ENCODE results near the gene BMAL2. TPM values are rescaled to one million over a fixed set of nuclear protein-coding genes. Genes with fewer than 3 reads are reported as not detected.

The BMAL2 gene
- total RNA-seq, 1 experiment from 2014 or later = 23.1 TPM

DNA sequence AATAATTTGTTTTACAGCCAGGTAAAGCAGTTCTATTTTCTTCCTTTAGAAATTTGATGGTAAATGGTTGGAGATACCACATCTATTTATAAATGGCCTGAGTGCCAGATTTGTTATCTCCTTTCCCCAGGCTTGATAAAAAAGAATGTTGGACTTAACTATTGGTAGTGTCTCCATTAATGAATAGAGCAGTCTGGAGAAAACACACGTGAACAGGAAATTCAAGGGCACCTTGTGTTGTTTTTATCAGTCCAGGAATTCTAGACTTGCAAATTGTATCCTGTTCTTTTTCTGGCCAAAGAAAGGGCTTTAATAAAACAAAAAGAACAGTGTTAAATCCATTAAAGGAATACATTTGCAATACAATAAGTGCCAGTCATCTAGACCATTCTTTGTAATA is 40.8 kb upstream of the BMAL2 start:
- H3K27ac ChIP-seq (ENCODE audit: insufficient read length, low read depth, low read length) = no peak overlapping the region
- no peaks in the 10 kb centered on the region for H3K9me3 Mint-ChIP-seq
- no peak for DNase-seq
- H2BK120ac ChIP-seq (ENCODE audit: low read depth, low read length, poor library complexity, severe bottlenecking) = no peak overlapping the region
- H3T11ph ChIP-seq (ENCODE audit: low read length) = no peak overlapping the region
- no peak overlapping the region for H2AK5ac ChIP-seq (ENCODE audit: insufficient read length, low read length)
- no peak overlapping the region for H3K23ac ChIP-seq (ENCODE audit: insufficient read length, low read depth, low read length)
- no peak overlapping the region for H4K8ac ChIP-seq (replicated peaks; ENCODE audit: insufficient read length, low read depth, low read length)
- H3K27me3 ChIP-seq (ENCODE audit: insufficient read depth, low read length) = no peaks in the 10 kb centered on the region
- no peak overlapping the region for H3K14ac ChIP-seq (ENCODE audit: insufficient read depth, low read length)
- no peak overlapping the region for H2BK20ac ChIP-seq (ENCODE audit: low read depth, low read length, poor library complexity, severe bottlenecking)
- no peak overlapping the region for H4K5ac ChIP-seq (ENCODE audit: insufficient read length, low read depth, low read length)
- no peak overlapping the region for H3K56ac ChIP-seq (ENCODE audit: insufficient read length, low read depth, low read length)
- H4K20me1 ChIP-seq (ENCODE audit: control insufficient read depth, insufficient read depth, insufficient read length) = no peaks in the 10 kb centered on the region
- WGBS (ENCODE audit: extremely low coverage, insufficient read length, low lambda C conversion rate) = no CpG with 5 or more reads among the region's 1 CpG
- H2BK15ac ChIP-seq (ENCODE audit: low read depth, low read length) = no peak overlapping the region
- peaks cover 0 to 2% (median 0%) of the 10 kb centered on the region in 3 experiments; a peak in 1 of 7 replicates for H3K36me3 Mint-ChIP-seq (ENCODE audit: insufficient read depth in 1 of 3, low read depth in 3 of 3)
- TF ChIP-seq, protein P1, sequence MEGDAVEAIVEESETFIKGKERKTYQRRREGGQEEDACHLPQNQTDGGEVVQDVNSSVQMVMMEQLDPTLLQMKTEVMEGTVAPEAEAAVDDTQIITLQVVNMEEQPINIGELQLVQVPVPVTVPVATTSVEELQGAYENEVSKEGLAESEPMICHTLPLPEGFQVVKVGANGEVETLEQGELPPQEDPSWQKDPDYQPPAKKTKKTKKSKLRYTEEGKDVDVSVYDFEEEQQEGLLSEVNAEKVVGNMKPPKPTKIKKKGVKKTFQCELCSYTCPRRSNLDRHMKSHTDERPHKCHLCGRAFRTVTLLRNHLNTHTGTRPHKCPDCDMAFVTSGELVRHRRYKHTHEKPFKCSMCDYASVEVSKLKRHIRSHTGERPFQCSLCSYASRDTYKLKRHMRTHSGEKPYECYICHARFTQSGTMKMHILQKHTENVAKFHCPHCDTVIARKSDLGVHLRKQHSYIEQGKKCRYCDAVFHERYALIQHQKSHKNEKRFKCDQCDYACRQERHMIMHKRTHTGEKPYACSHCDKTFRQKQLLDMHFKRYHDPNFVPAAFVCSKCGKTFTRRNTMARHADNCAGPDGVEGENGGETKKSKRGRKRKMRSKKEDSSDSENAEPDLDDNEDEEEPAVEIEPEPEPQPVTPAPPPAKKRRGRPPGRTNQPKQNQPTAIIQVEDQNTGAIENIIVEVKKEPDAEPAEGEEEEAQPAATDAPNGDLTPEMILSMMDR (conservative IDR thresholded peaks at IDR 0.05) = no peak
- H3K27ac Mint-ChIP-seq = peak overlapping the region in 1 of 3 experiments; percentile 31; a peak in 2 of 7 replicates
- no peaks in the 10 kb centered on the region for H3K27me3 Mint-ChIP-seq (ENCODE audit: low read depth)
- no peak overlapping the region for H3K4me3 Mint-ChIP-seq
- H3K79me2 ChIP-seq (ENCODE audit: insufficient read depth, low read length) = no peaks in the 10 kb centered on the region; the same call in 1 of the 2 replicates
- H3K18ac ChIP-seq (ENCODE audit: insufficient read length, low read depth, low read length) = no peak overlapping the region
- H3K4me1 Mint-ChIP-seq = peaks cover 32 to 47% of the 10 kb centered on the region in 2 experiments
- no peak overlapping the region for H3K9ac ChIP-seq (ENCODE audit: extremely low read depth, insufficient read length, low read length)
- H3K79me1 ChIP-seq (ENCODE audit: insufficient read depth, low read depth, low read length, poor library complexity, severe bottlenecking) = no peaks in the 10 kb centered on the region
- H3K4ac ChIP-seq (ENCODE audit: low read depth, low read length) = no peak overlapping the region
- no peak overlapping the region for H2BK12ac ChIP-seq (ENCODE audit: insufficient read length, low read depth, low read length)
- no peaks in the 10 kb centered on the region for H3K23me2 ChIP-seq (ENCODE audit: insufficient read length, low read depth, low read length, poor library complexity, severe bottlenecking)
- H3K4me2 ChIP-seq (ENCODE audit: insufficient read depth, insufficient read length, low read length) = no peak overlapping the region
- no peak overlapping the region for H2AFZ ChIP-seq (ENCODE audit: low read length)
- H3K9me3 ChIP-seq (ENCODE audit: control insufficient read depth, low read depth, low read length) = no peaks in the 10 kb centered on the region
- peaks cover 5% of the 10 kb centered on the region; the same call in 1 of the 2 replicates for H3K4me1 ChIP-seq (ENCODE audit: insufficient read depth, low read length)
- H4K91ac ChIP-seq (ENCODE audit: insufficient read length, low read depth, low read length) = no peak overlapping the region
- no peak overlapping the region for H2BK5ac ChIP-seq (ENCODE audit: insufficient read length, low read length)
